Ascending aorta (tissue), 2 donors: ENCODE measurements around the gene SLC25A39. TPM values are rescaled to one million over a fixed set of nuclear protein-coding genes. Genes with fewer than 3 reads are reported as not detected.

Experiments used
- DNase-seq, 2 donors: peaks; one replicate each; pipeline ENCODE4 v3.0.0-alpha.2; 2019; ENCODE audit warnings: low spot score in 2 of 2
- H3K27ac ChIP-seq, 2 donors: fragments of 200-600 bp; sonication (generic); one replicate each; pipeline ENCODE4 v1.5.1; 2016 to 2017; ENCODE audit warnings: mild to moderate bottlenecking in 1 of 2
- H3K27me3 ChIP-seq: fragments of 200-600 bp; sonication (generic); one replicate; pipeline ENCODE4 v1.5.1; 2017
- H3K36me3 ChIP-seq, 2 donors: fragments of 200-600 bp; sonication (generic); one replicate each; pipeline ENCODE4 v1.5.1; 2016
- H3K4me1 ChIP-seq, 2 donors: fragments of 200-600 bp; sonication (generic); one replicate each; pipeline ENCODE4 v1.5.1; 2016 to 2017; ENCODE audit warnings: mild to moderate bottlenecking in 1 of 2
- H3K4me3 ChIP-seq, 2 donors: fragments of 200-600 bp; sonication (generic); one replicate each; pipeline ENCODE4 v1.5.1; 2016 to 2017; ENCODE audit warnings: mild to moderate bottlenecking in 1 of 2
- H3K9me3 ChIP-seq, 2 donors: fragments of 200-600 bp; sonication (generic); one replicate each; pipeline ENCODE4 v1.5.1; 2016
- intact Hi-C: fragments of 100-400 bp; cut with DNase I; formaldehyde crosslinking; loops from one replicate; pipeline ENCODE4 v1.15.1; 2023
- total RNA-seq: library from RNA; depleted of rRNA; stranded (reverse); fragments of >200 nt; gene quantifications from one replicate; pipeline ENCODE4 v1.1.0, GENCODE V29; 2016
- TF ChIP-seq, protein P1 (sequence below), 3 experiments: fragments of 200-600 bp in 2 of 3; fragments of 450-650 bp in 1 of 3; sonication (generic) in 2 of 3; IDR thresholded peaks; one replicate each; pipeline ENCODE4 v1.5.1; 2016 to 2019; ENCODE audit warnings: antibody characterized with exemption in 3 of 3, mild to moderate bottlenecking in 1 of 3, moderate library complexity in 1 of 3

Gene SLC25A39
- total RNA-seq, 1 donor from 2014 or later, result 182 TPM

DNA sequence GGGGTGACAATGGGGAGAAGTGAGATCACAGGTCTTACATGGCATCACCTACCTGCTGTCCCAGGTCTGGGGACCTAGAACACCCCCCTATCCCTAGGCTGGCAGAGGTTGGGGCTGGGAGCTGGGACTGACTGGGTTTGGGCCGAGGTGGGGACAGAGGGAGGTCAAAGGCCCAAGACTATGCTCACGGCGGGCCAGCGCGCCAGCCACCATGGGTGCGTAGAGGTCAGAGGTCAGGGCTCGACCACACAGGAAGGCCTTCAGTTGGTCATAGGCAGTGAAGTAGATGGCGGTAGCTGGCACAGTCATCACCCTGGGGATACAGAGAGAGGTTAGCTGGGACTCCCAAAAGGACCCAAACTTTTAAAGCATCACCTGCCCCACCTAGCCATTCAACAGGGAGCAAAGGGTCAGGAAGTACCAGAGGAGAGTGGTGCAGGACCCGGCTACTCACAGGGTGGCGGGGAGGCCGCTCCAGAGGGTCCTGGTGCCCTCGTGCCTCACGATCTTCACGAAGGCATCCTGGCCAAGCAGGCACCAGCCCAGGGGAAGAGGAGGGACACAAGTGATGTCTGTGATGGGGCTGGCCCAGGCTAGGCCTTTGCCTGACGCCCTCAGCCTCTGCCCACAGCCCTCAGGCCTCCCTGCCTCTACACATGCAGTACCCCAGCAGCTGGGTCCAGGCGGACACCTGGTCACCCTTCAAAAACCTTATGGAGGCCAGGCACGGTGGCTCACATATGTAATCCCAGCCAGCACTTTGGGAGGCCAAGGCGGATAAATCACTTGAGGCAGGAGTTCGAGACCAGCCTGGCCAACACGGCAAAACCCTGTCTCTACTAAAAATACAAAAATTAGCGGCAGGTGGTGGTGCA lies 3.1 kb downstream of the SLC25A39 start:
- TF ChIP-seq, protein P1, sequence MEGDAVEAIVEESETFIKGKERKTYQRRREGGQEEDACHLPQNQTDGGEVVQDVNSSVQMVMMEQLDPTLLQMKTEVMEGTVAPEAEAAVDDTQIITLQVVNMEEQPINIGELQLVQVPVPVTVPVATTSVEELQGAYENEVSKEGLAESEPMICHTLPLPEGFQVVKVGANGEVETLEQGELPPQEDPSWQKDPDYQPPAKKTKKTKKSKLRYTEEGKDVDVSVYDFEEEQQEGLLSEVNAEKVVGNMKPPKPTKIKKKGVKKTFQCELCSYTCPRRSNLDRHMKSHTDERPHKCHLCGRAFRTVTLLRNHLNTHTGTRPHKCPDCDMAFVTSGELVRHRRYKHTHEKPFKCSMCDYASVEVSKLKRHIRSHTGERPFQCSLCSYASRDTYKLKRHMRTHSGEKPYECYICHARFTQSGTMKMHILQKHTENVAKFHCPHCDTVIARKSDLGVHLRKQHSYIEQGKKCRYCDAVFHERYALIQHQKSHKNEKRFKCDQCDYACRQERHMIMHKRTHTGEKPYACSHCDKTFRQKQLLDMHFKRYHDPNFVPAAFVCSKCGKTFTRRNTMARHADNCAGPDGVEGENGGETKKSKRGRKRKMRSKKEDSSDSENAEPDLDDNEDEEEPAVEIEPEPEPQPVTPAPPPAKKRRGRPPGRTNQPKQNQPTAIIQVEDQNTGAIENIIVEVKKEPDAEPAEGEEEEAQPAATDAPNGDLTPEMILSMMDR (IDR thresholded peaks at IDR 0.05), result no peak
- Histone ChIP-seq H3K4me3 (no peak overlapping the region), H3K9me3 (no peaks in the 10 kb centered on the region), H3K4me1 (peaks cover 7 to 17% of the 10 kb centered on the region in 2 donors), H3K36me3 (peaks cover 28 to 30% of the 10 kb centered on the region in 2 donors), H3K27me3 (peaks cover 2% of the 10 kb centered on the region), H3K27ac (no peak overlapping the region)
- no peak for DNase-seq
- intact Hi-C loops, result loop anchor here (10.0 kb wide), 1 partner anchor 417 kb away; the partner anchor contains the start of gene MPP2

DNA sequence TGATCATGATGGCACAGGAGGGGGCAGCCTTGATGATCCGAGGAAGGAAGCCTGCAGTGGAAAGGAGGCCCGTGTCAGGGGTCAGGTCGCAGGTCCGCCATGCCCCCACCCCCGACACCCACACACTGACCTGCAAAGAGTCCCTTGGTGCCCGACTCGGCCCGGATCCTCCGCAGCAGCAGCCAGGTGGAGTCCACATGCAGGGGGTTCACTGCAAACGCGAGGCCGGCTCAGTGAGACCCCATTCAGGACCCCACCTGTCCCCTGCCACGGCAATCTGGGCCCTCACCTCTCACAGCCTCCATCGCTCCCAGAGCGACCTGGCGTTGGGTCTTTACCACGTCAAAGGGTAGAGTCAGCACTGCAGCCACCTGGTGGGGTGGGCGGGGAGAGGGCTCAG lies 4.6 kb downstream of the SLC25A39 start:
- Histone ChIP-seq H3K27ac (no peak overlapping the region), H3K4me3 (no peak overlapping the region), H3K9me3 (no peaks in the 10 kb centered on the region), H3K27me3 (peaks cover 14% of the 10 kb centered on the region), H3K4me1 (peaks cover 8 to 15% of the 10 kb centered on the region in 2 donors), H3K36me3 (peaks cover 28 to 30% of the 10 kb centered on the region in 2 donors)
- no peak for DNase-seq
- TF ChIP-seq, protein P1 (IDR thresholded peaks at IDR 0.05), result no peak
- intact Hi-C loops, result loop anchor here (10.0 kb wide), 1 partner anchor 415 kb away; the partner anchor contains the start of gene MPP2

DNA sequence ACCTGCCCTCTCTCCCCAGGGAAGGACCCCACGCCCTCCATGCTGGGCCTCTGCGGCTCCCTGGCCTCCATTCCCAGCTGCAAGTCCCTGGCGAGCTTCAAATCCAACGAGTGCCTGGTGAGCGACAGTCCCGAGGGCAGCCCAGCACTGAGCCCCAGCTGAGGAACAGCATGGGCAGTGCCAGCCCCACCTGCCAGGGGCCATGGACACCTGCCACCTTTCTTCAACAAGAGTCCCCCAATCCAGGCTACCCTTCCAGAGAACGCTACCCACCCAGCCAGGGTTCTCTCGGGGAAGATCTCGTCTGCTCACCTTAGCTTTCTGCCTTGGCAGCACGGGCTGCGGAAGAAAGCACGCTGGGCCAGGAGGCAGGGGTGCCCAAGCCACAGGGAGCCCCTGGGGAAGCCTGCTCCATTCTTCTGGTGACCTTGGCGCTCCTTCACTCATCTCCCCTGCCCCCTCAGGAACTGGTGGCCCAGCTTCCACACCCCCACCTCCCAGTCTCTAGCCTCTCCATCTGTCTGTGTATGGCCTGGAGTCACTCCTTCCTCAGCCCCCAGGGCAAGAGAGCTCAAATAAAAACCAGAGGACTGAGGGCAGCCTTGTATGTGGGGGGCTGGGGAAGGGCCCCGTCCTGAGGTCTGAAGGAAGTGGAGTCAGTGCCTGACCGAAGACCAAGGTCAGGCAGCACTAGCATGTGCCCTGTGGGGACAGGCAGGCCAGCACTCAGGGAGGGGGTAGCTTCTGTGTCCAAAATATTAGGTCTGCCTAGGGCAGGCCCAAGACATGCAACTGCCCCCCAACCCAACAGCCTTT lies 6.3 kb downstream of the SLC25A39 start:
- Histone ChIP-seq H3K4me3 (no peak overlapping the region), H3K27me3 (peaks cover 14% of the 10 kb centered on the region), H3K27ac (no peak overlapping the region), H3K9me3 (no peaks in the 10 kb centered on the region), H3K4me1 (peaks cover 4 to 11% of the 10 kb centered on the region in 2 donors), H3K36me3 (peaks cover 28 to 30% of the 10 kb centered on the region in 2 donors)
- intact Hi-C loops, result no loop called here
- TF ChIP-seq, protein P1 (IDR thresholded peaks at IDR 0.05), result no peak
- no peak for DNase-seq

DNA sequence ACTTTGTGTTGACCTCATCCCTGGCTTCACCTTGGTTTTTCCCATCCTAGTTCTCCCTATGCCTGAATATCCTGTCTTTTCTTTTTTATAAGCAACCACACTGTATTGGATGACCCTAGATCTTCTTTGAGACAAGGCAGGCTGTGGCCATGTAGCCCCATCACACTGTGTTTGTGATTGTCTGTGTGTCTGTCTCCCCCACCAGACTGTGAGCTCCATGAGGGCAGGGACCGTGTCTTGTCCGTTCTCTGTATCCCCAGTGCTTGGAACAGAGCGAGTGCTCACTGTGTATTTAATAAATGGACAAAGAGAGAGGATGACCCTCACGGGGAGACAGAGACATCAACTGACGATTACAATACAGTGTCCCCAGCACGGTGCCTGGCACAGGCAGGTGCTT lies 7.1 kb downstream of the SLC25A39 start:
- Histone ChIP-seq H3K27ac (no peak overlapping the region), H3K4me1 (peaks cover 4 to 9% of the 10 kb centered on the region in 2 donors), H3K9me3 (no peaks in the 10 kb centered on the region), H3K4me3 (no peak overlapping the region), H3K36me3 (peaks cover 28 to 30% of the 10 kb centered on the region in 2 donors), H3K27me3 (peaks cover 14% of the 10 kb centered on the region)
- intact Hi-C loops, result no loop called here
- no peak for DNase-seq
- TF ChIP-seq, protein P1 (IDR thresholded peaks at IDR 0.05), result no peak

DNA sequence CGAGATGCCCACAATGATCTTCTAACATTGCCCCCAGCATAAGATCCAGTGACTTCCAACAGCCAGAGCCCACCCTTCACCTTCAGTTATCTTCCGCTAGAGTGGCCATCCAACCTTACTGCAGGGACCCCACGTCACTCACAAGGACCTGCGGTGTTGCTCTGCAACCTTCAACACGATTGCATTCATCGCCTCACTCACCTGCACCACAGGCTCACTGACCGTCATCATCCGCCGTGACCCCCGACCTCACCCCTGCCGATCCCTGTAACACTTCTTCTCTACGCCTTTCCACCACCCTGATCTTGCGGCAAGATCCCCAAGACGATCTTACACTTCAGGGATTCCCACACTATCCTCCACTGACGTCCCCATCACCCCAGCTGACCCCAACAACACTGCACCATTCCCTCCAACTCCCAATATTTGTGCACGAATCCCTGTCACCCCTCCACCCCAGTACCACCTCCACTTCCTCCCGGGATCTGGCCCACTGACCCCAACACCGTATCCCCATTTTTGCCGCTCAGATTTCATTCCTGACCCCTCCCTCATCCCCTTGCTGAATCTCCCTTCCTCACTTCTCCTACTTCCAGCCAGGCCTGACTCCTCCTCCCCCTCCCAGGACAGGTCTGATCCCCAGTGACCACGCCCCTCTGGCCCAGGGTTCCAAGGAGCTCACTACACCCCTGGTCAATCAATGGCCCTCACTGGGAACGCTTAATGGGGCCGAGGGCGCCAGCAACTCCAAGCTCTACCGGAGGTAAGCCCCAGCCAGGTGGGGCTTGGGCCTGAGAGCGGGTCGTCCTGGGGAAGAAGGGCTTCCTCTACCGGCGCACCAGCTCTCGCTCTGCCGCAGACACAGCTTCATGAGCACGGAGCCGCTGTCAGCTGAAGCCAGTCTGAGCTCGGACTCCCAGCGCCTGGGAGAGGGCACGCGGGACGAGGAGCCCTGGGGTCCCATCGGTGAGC lies 8.6 kb downstream of the SLC25A39 start:
- intact Hi-C loops, result no loop called here
- Histone ChIP-seq H3K27me3 (peaks cover 14% of the 10 kb centered on the region), H3K27ac (no peak overlapping the region), H3K4me1 (peaks cover 4 to 9% of the 10 kb centered on the region in 2 donors), H3K36me3 (peaks cover 18 to 19% of the 10 kb centered on the region in 2 donors), H3K4me3 (no peak overlapping the region), H3K9me3 (no peaks in the 10 kb centered on the region)
- DNase-seq, result no peak
- TF ChIP-seq, protein P1 (IDR thresholded peaks at IDR 0.05), result no peak
